Ovary (tissue), 9 donors: Measurements from ENCODE around the gene MAST4. TPM values are rescaled to one million over a fixed set of nuclear protein-coding genes. Genes with fewer than 3 reads are reported as not detected.

Experiments used
- DNase-seq, 5 donors: peaks; one replicate each; pipeline ENCODE4 v3.0.0-alpha.2; 2019 to 2020
- H3K27ac ChIP-seq, 2 donors: fragments of 200-600 bp; one replicate each; pipeline versions ENCODE4 v1.5.1 to v1.8.0; 2019 to 2022
- H3K27me3 ChIP-seq: fragments of 200-600 bp; one replicate; pipeline ENCODE4 v1.8.0; 2022
- H3K36me3 ChIP-seq: fragments of 200-600 bp; sonication (generic); one replicate; pipeline ENCODE4 v1.5.1; 2019
- H3K4me1 ChIP-seq: one replicate; pipeline ENCODE4 v1.8.1; 2013; ENCODE audit warnings: mild to moderate bottlenecking, moderate library complexity; ENCODE audit not compliant: insufficient read depth
- H3K4me3 ChIP-seq: fragments of 200-600 bp; sonication (generic); one replicate; pipeline ENCODE4 v1.5.1; 2017
- H3K9me3 ChIP-seq, 2 donors: fragments of 200-600 bp in 1 of 2; sonication (generic) in 1 of 2; one replicate each; pipeline versions ENCODE4 v1.5.1 to v1.8.1; 2013 to 2019; ENCODE audit warnings: mild to moderate bottlenecking in 1 of 2, moderate library complexity in 1 of 2
- EP300 ChIP-seq: sonication (generic); formaldehyde crosslinking; IDR thresholded peaks from one replicate; pipeline ENCODE4 v1.6.1; 2017; ENCODE audit warnings: antibody characterized with exemption
- POLR2A ChIP-seq: fragments of 450-650 bp; IDR thresholded peaks from one replicate; pipeline ENCODE4 v1.6.1; 2017; ENCODE audit warnings: antibody characterized with exemption, mild to moderate bottlenecking, moderate library complexity
- whole genome bisulfite sequencing, 3 donors: extraction: QIAGEN DNeasy Blood & Tissue Kit in 1 of 3; methylation state at CpG; one replicate each; pipeline versions ENCODE4 v1.1.5 to v1.1.7; 2013 to 2017; 5-methylcytosine and 5-hydroxymethylcytosine counted together
- intact Hi-C, 4 donors: fragments of 100-400 bp; cut with DNase I; formaldehyde crosslinking; loops; one replicate each; pipeline versions ENCODE4 v1.11.0 to v1.15.1; 2022 to 2023
- polyA plus RNA-seq, 2 donors: library from polyadenylated mRNA; stranded (reverse); fragments of 200-250 nt in 1 of 2; fragments of 350-450 nt in 1 of 2; fragmentation: Illumina TruSeq in 1 of 2; extraction: RNeasy Lipid Tissue Mini Kit (QIAGEN cat#74804) in 1 of 2; gene quantifications; one replicate each; pipeline ENCODE4 v1.2.3, GENCODE V29; 2013 to 2014
- total RNA-seq, 7 donors: library from RNA; depleted of rRNA in 2 of 7; stranded (reverse); fragments of >200 nt in 2 of 7; fragmentation: NEBNext Ultra II Directional in 3 of 7; extraction: Animal tissue kit (Norgen Biotek cat#: 25700) in 3 of 7; gene quantifications; one replicate each; pipeline versions ENCODE4 v1.1.0 to v1.2.4, GENCODE V29; 2016 to 2023
- TF ChIP-seq, protein P1 (sequence below), 3 donors: fragments of 450-650 bp in 2 of 3; fragments of 200-600 bp in 1 of 3; IDR thresholded peaks; one replicate each; pipeline versions ENCODE4 v1.5.1 to v1.8.0; 2016 to 2022; ENCODE audit warnings: antibody characterized with exemption in 3 of 3, mild to moderate bottlenecking in 1 of 3
- donor health status: DM: no; HTN: no; CAD: no; lungs with moderate emphysema.
- donor health status: DM: no; HTN: no; CAD: no.
- donor health status: Bipolar disorder and iron deficiency.
- donor health status: DM: yes; HTN: yes; CAD: no.
- donor health status: DM: no; HTN: no; CAD: no.
- donor health status: DM: yes; HTN: yes; CAD: no.

MAST4 gene
- total and polyA plus RNA-seq, 9 donors = 11.6 to 86.3 (median 57.6) TPM

DNA sequence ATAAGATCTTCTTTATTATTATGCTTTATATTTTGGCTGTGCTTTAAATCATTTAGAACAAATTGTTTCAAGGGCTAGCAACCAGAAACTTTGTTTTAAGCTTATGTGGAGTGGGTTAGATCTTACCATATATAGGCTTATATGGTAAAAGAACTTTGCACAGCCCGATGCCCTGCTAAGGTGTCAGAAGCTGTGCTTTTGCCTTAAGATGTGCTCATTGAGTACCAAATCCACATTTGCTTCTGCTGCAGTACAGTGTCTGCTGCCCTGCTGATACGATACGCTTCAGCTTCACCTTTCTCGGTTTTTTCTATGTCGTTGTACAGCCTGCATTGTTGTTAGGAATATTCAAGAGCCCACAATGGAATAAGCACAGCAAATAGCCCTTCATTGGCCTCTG lies 565.6 kb downstream of the MAST4 start:
- no peak for TF ChIP-seq POLR2A
- TF ChIP-seq, protein P1, sequence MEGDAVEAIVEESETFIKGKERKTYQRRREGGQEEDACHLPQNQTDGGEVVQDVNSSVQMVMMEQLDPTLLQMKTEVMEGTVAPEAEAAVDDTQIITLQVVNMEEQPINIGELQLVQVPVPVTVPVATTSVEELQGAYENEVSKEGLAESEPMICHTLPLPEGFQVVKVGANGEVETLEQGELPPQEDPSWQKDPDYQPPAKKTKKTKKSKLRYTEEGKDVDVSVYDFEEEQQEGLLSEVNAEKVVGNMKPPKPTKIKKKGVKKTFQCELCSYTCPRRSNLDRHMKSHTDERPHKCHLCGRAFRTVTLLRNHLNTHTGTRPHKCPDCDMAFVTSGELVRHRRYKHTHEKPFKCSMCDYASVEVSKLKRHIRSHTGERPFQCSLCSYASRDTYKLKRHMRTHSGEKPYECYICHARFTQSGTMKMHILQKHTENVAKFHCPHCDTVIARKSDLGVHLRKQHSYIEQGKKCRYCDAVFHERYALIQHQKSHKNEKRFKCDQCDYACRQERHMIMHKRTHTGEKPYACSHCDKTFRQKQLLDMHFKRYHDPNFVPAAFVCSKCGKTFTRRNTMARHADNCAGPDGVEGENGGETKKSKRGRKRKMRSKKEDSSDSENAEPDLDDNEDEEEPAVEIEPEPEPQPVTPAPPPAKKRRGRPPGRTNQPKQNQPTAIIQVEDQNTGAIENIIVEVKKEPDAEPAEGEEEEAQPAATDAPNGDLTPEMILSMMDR (IDR thresholded peaks at IDR 0.05) = no peak
- H3K4me3 ChIP-seq = no peak overlapping the region
- no peaks in the 10 kb centered on the region for H3K4me1 ChIP-seq
- H3K9me3 ChIP-seq = no peaks in the 10 kb centered on the region
- H3K27me3 ChIP-seq = no peaks in the 10 kb centered on the region
- WGBS, 3 donors = 75 to 89% (median 76%) methylated on average over 5 of the region's 5 CpGs
- no peak overlapping the region for H3K27ac ChIP-seq
- intact Hi-C loops = loop anchor here in 1 of 4 donors (10.0 kb wide), 1 partner anchor 53 kb away; no protein-coding TSS in a partner anchor
- H3K36me3 ChIP-seq = no peaks in the 10 kb centered on the region
- DNase-seq = no peak

- H3K36me3 ChIP-seq = no peaks in the 10 kb centered on the region
- TF ChIP-seq EP300 = no peak
- TF ChIP-seq, protein P1 (IDR thresholded peaks at IDR 0.05) = no peak
- no peak for TF ChIP-seq POLR2A
- intact Hi-C loops = loop anchor here in 1 of 4 donors (10.0 kb wide), 1 partner anchor 52 kb away; no protein-coding TSS in a partner anchor
Observed at GRCh38 chr5:67163231-67163756, 567.1 kb downstream of the MAST4 start.

GRCh38 chr5:67163863-67164595 lies 567.8 kb downstream of the MAST4 start:
- Histone ChIP-seq H3K27ac (no peak overlapping the region), H3K27me3 (no peaks in the 10 kb centered on the region), H3K9me3 (no peaks in the 10 kb centered on the region), H3K4me3 (no peak overlapping the region), H3K36me3 (no peaks in the 10 kb centered on the region), H3K4me1 (no peaks in the 10 kb centered on the region)
- TF ChIP-seq EP300 (no peak), POLR2A (no peak)
- TF ChIP-seq, protein P1 (IDR thresholded peaks at IDR 0.05) = no peak
- intact Hi-C loops = loop anchor here in 1 of 4 donors (10.0 kb wide), 1 partner anchor 51 kb away; no protein-coding TSS in a partner anchor
- DNase-seq = peak in 1 of 5 donors; percentile 9
- 90 to 93% (median 92%) methylated on average over 33 of the region's 33 CpGs for whole genome bisulfite sequencing, 3 donors

More at GRCh38 chr5:67163231-67163756, 567.1 kb downstream of the MAST4 start:
- DNase-seq = peak in 2 of 5 donors; percentile 17 to 26
- Histone ChIP-seq H3K27ac (no peak overlapping the region), H3K27me3 (no peaks in the 10 kb centered on the region), H3K9me3 (no peaks in the 10 kb centered on the region), H3K4me3 (no peak overlapping the region), H3K4me1 (no peaks in the 10 kb centered on the region)
- 96 to 97% (median 96%) methylated on average over 44 of the region's 44 CpGs for WGBS, 3 donors

GRCh38 chr5:67164856-67165525 lies 568.8 kb downstream of the MAST4 start:
- intact Hi-C loops = loop anchor here in 2 of 4 donors (5.0 to 10.0 kb wide), 2 partner anchors 42 to 50 kb away; no protein-coding TSS in a partner anchor
- Histone ChIP-seq H3K36me3 (no peaks in the 10 kb centered on the region), H3K27ac (no peak overlapping the region), H3K9me3 (no peaks in the 10 kb centered on the region), H3K4me1 (no peaks in the 10 kb centered on the region), H3K27me3 (no peaks in the 10 kb centered on the region), H3K4me3 (no peak overlapping the region)
- WGBS, 3 donors = 94 to 95% (median 94%) methylated on average over 17 of the region's 17 CpGs
- TF ChIP-seq EP300 = no peak
- TF ChIP-seq POLR2A = no peak
- TF ChIP-seq, protein P1 (IDR thresholded peaks at IDR 0.05) = no peak
- DNase-seq = no peak
